Stimulated activated CD4-positive, alpha-beta T cell treated with anti-CD3 and anti-CD28 coated beads, Interleukin-1b, Interleukin-23, amount 100 ng/mL, for 24 hours (primary cell): ENCODE results near the gene CRB2.
A peak's percentile ranks its signal among the peaks of the same experiment; 100 is the strongest.

Experiments
- DNase-seq, 4 experiments: peaks; one replicate each; pipeline ENCODE4 v3.0.0-alpha.2; 2020; ENCODE audit warnings: low read depth in 4 of 4, low spot score in 1 of 4

CRB2 gene

GRCh38 chr9:123355761-123356431 lies at the start of gene CRB2:
TSS of gene CRB2 (plus strand) at chr9:123356197. CDS start at chr9:123356261, 64 bp downstream.
- no peak for DNase-seq

- DNase-seq: no peak
Observed at GRCh38 chr9:123309611-123310010, 46.4 kb upstream of the CRB2 start.

GRCh38 chr9:123310551-123311249 lies 45.3 kb upstream of the CRB2 start:
- no peak for DNase-seq

- no peak for DNase-seq
Observed at GRCh38 chr9:123311250-123311752, 44.7 kb upstream of the CRB2 start.

GRCh38 chr9:123312306-123312877 lies 43.6 kb upstream of the CRB2 start:
- no peak for DNase-seq

GRCh38 chr9:123314617-123315016 lies 41.4 kb upstream of the CRB2 start:
- DNase-seq: no peak

- DNase-seq: no peak
Observed at GRCh38 chr9:123315635-123316034, 40.4 kb upstream of the CRB2 start.

- DNase-seq: no peak
Observed at GRCh38 chr9:123316053-123316718, 39.8 kb upstream of the CRB2 start.

- no peak for DNase-seq
Observed at GRCh38 chr9:123318202-123318601, 37.8 kb upstream of the CRB2 start.

GRCh38 chr9:123318961-123319421 lies 37.0 kb upstream of the CRB2 start:
- DNase-seq: no peak

- DNase-seq: no peak
Observed at GRCh38 chr9:123319541-123320339, 36.3 kb upstream of the CRB2 start.

- DNase-seq: no peak
Observed at GRCh38 chr9:123320814-123321213, 35.2 kb upstream of the CRB2 start.

- no peak for DNase-seq
Observed at GRCh38 chr9:123321616-123322272, 34.3 kb upstream of the CRB2 start.

GRCh38 chr9:123322273-123323195 lies 33.5 kb upstream of the CRB2 start:
- peak in 2 of 4 experiments; percentile 29 to 45 for DNase-seq

GRCh38 chr9:123323196-123324013 lies 32.6 kb upstream of the CRB2 start:
- DNase-seq: no peak

GRCh38 chr9:123324767-123325183 lies 31.2 kb upstream of the CRB2 start:
- DNase-seq: no peak

GRCh38 chr9:123326187-123326586 lies 29.8 kb upstream of the CRB2 start:
- DNase-seq: no peak

- DNase-seq: no peak
Observed at GRCh38 chr9:123326662-123327093, 29.3 kb upstream of the CRB2 start.
